Spleen (tissue), 11 donors: ENCODE data around the gene BBOX1. TPM values are rescaled to one million over a fixed set of nuclear protein-coding genes. Genes with fewer than 3 reads are reported as not detected.
"Not testable (repeated sequence)": the region's sequence is repeated elsewhere in the genome, so short reads cannot be mapped to it uniquely, and the experiment has no call there.

Experiments
- DNase-seq: peaks from one replicate; pipeline ENCODE4 v3.0.0-alpha.2; 2020
- H3K27ac ChIP-seq, 8 donors: fragments of 200-600 bp; sonication (generic) in 7 of 8; 1 replicate in 4 of 8; 2 replicates in 4 of 8; pipeline versions ENCODE4 v1.5.0 to v1.8.0; 2016 to 2021; ENCODE audit warnings: inconsistent platforms in 4 of 8, mild to moderate bottlenecking in 4 of 8, moderate library complexity in 1 of 8
- H3K27me3 ChIP-seq, 7 donors: fragments of 200-600 bp; sonication (generic) in 6 of 7; replicated peaks in 1 of 7; 1 replicate in 4 of 7; 2 replicates in 3 of 7; pipeline versions ENCODE4 v1.5.0 to v1.8.0; 2016 to 2021; ENCODE audit warnings: inconsistent platforms in 3 of 7, mild to moderate bottlenecking in 1 of 7
- H3K36me3 ChIP-seq, 6 donors: fragments of 200-600 bp; sonication (generic) in 5 of 6; 1 replicate in 4 of 6; 2 replicates in 2 of 6; pipeline versions ENCODE4 v1.5.0 to v1.8.0; 2016 to 2021; ENCODE audit warnings: inconsistent platforms in 2 of 6
- H3K4me1 ChIP-seq, 6 donors: fragments of 200-600 bp; sonication (generic) in 5 of 6; 1 replicate in 3 of 6; 2 replicates in 3 of 6; pipeline versions ENCODE4 v1.5.0 to v1.8.0; 2016 to 2021; ENCODE audit warnings: inconsistent platforms in 3 of 6
- H3K4me3 ChIP-seq, 8 donors: fragments of 200-600 bp; sonication (generic) in 7 of 8; 1 replicate in 4 of 8; 2 replicates in 4 of 8; pipeline versions ENCODE4 v1.5.0 to v1.8.0; 2016 to 2021; ENCODE audit warnings: inconsistent platforms in 4 of 8, mild to moderate bottlenecking in 4 of 8, moderate library complexity in 2 of 8
- H3K9me3 ChIP-seq, 8 donors: fragments of 200-600 bp; sonication (generic) in 7 of 8; 1 replicate in 4 of 8; 2 replicates in 4 of 8; pipeline versions ENCODE4 v1.5.0 to v1.8.0; 2016 to 2021; ENCODE audit warnings: inconsistent platforms in 4 of 8
- POLR2A ChIP-seq, 3 donors: fragments of 450-650 bp; IDR thresholded peaks; one replicate each; pipeline ENCODE4 v1.5.1; 2017; ENCODE audit warnings: antibody characterized with exemption in 3 of 3, mild to moderate bottlenecking in 1 of 3
- POLR2AphosphoS5 ChIP-seq, 3 donors: sonication (generic); formaldehyde crosslinking; IDR thresholded peaks; one replicate each; pipeline ENCODE4 v1.5.1; 2017; ENCODE audit warnings: antibody characterized with exemption in 3 of 3
- WGBS, 5 donors: extraction: QIAGEN DNeasy Blood & Tissue Kit in 3 of 5; methylation state at CpG; one replicate each; pipeline versions ENCODE4 v1.1.5 to v1.1.7; 2013 to 2018; 5-methylcytosine and 5-hydroxymethylcytosine counted together
- intact Hi-C: fragments of 100-400 bp; cut with DNase I; formaldehyde crosslinking; loops from one replicate; pipeline ENCODE4 v1.15.0; 2023; ENCODE audit warnings: low total_unique reads
- polyA plus RNA-seq, 3 donors: library from polyadenylated mRNA; stranded (reverse); fragments of 200-250 nt; gene quantifications; one replicate each; pipeline ENCODE4 v1.2.1, GENCODE V29; 2013
- total RNA-seq, 7 donors: library from RNA; depleted of rRNA in 3 of 7; stranded (reverse); fragments of >200 nt in 3 of 7; fragmentation: NEBNext Ultra II Directional in 4 of 7; extraction: Animal tissue kit (Norgen Biotek cat#: 25700) in 4 of 7; gene quantifications; one replicate each; pipeline versions ENCODE4 v1.1.0 to v1.2.1, GENCODE V29; 2016 to 2021
- TF ChIP-seq, protein P1 (sequence below), 11 experiments: fragments of 200-600 bp in 7 of 11; fragments of 450-650 bp in 4 of 11; sonication (generic) in 4 of 11; IDR thresholded peaks in 8 of 11; conservative IDR thresholded peaks in 3 of 11; 1 replicate in 7 of 11; 2 replicates in 4 of 11; pipeline versions ENCODE4 v1.4.0 to v1.8.0; 2016 to 2021; ENCODE audit warnings: antibody characterized with exemption in 11 of 11, inconsistent platforms in 4 of 11, mild to moderate bottlenecking in 1 of 11
- donor health status: healthy with polysubstance abuse.
- donor health status: DM: no; HTN: no; CAD: no; lungs with moderate emphysema.
- donor health status: DM: no; HTN: no; CAD: no.
- donor health status: Bipolar disorder and iron deficiency.
- donor health status: healthy.
- donor health status: DM: no; HTN: no; CAD: no.
- donor health status: DM: yes; HTN: yes; CAD: no.

The BBOX1 gene
- total and polyA plus RNA-seq, 10 donors = not detected

GRCh38 chr11:27122001-27122400 lies 81.4 kb downstream of the BBOX1 start:
- intact Hi-C loops = no loop called here
- no peaks in the 10 kb centered on the region for H3K9me3 ChIP-seq
- 60 to 74% (median 64%) methylated on average over 4 of the region's 4 CpGs for WGBS, 5 donors
- peaks cover 0 to 4% (median 0%) of the 10 kb centered on the region in 6 donors for H3K4me1 ChIP-seq
- no peak overlapping the region for H3K27ac ChIP-seq
- H3K4me3 ChIP-seq = no peak overlapping the region
- no peaks in the 10 kb centered on the region for H3K36me3 ChIP-seq
- H3K27me3 ChIP-seq = no peaks in the 10 kb centered on the region
- DNase-seq = no peak
- TF ChIP-seq, protein P1, sequence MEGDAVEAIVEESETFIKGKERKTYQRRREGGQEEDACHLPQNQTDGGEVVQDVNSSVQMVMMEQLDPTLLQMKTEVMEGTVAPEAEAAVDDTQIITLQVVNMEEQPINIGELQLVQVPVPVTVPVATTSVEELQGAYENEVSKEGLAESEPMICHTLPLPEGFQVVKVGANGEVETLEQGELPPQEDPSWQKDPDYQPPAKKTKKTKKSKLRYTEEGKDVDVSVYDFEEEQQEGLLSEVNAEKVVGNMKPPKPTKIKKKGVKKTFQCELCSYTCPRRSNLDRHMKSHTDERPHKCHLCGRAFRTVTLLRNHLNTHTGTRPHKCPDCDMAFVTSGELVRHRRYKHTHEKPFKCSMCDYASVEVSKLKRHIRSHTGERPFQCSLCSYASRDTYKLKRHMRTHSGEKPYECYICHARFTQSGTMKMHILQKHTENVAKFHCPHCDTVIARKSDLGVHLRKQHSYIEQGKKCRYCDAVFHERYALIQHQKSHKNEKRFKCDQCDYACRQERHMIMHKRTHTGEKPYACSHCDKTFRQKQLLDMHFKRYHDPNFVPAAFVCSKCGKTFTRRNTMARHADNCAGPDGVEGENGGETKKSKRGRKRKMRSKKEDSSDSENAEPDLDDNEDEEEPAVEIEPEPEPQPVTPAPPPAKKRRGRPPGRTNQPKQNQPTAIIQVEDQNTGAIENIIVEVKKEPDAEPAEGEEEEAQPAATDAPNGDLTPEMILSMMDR (IDR thresholded peaks at IDR 0.05 in 8 of 11, conservative IDR thresholded peaks at IDR 0.05 in 3 of 11) = no peak
- TF ChIP-seq POLR2A (IDR thresholded peaks at IDR 0.05) = no peak
- no peak for TF ChIP-seq POLR2AphosphoS5 (IDR thresholded peaks at IDR 0.05)

DNA sequence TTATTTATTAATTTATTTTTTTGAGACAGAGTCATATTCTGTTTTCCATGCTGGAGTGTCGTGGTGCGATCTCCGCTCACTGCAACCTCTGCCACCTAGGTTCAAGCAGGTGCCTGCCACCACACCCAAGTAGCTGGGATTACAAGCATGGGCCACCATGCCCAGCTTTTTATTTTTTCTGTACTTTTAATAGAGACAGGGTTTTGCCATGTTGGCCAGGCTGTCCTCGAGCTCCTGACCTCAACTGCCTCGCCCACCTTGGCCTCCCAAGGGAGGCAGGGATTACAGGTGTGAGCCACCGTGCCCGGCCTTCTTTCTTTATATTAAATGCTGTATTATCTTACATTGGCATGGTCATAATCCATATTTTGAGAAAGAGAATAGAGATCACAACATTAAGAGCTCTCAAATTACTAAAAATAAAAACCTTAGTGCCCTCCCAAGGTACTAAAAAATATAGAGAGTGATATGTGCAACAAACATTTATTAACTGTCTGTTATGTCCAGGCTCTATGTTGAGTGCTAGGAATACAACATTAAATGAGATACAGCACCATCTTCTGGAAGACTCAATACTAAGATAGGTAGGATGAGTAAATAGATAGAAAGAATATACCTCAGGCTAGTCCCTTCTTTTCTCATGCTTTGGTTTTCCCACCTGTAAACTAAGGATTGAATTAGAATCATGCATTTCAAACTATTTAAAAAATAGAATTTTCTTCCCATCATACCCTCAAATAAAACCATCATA lies 84.1 kb downstream of the BBOX1 start:
- Histone ChIP-seq H3K4me3 (no peak overlapping the region), H3K9me3 (no peaks in the 10 kb centered on the region), H3K27me3 (no peaks in the 10 kb centered on the region), H3K36me3 (no peaks in the 10 kb centered on the region), H3K27ac (no peak overlapping the region), H3K4me1 (no peaks in the 10 kb centered on the region)
- WGBS, 5 donors = 85 to 92% (median 91%) methylated on average over 7 of the region's 7 CpGs
- DNase-seq = no peak
- no peak for TF ChIP-seq POLR2A (IDR thresholded peaks at IDR 0.05)
- TF ChIP-seq, protein P1 (IDR thresholded peaks at IDR 0.05 in 8 of 11, conservative IDR thresholded peaks at IDR 0.05 in 3 of 11) = no peak
- TF ChIP-seq POLR2AphosphoS5 (IDR thresholded peaks at IDR 0.05) = no peak
- intact Hi-C loops = no loop called here

DNA sequence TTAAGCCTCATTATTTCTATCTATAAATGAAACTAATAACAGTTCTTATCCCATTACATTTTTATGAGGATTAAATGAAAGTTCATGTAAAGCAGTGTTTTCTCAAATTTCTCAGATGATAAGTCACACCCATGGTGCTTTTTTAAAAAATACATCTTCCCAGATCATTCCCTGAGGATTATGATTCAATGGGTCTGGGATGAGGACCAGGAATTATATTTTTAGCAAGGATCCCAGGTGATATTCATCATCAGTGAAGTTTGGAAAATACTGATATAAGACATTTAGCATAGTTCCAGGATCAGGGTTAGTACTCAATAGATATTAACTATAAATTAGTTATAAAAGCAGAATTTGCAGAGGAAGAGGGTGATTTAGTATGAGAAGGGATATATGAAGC lies 89.1 kb downstream of the BBOX1 start:
- no peaks in the 10 kb centered on the region for H3K36me3 ChIP-seq

DNA sequence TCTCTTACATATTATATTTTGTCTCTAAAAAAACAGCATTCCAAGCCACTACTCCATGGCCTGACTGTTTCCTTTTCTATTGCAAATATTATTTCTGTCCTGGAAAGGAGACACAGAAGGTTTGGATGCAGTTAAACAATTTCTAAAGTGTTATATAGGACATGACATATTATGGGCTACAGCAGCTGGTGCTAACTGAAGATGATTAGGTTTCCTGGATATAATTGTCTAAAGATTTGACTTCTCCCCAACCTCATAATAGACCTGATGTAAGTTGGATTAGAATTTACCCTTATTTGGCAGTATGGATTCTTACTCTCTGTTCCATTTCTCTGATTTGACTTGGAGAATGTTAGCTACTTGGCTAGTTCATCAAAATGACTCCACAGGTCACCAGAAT lies 90.2 kb downstream of the BBOX1 start:
- Histone ChIP-seq H3K27ac (no peak overlapping the region), H3K4me3 (no peak overlapping the region), H3K9me3 (peaks cover 0 to 18% (median 13%) of the 10 kb centered on the region in 8 donors), H3K36me3 (no peaks in the 10 kb centered on the region), H3K27me3 (no peaks in the 10 kb centered on the region), H3K4me1 (no peaks in the 10 kb centered on the region)
- DNase-seq = no peak
- TF ChIP-seq POLR2AphosphoS5 (IDR thresholded peaks at IDR 0.05) = no peak
- TF ChIP-seq, protein P1 (IDR thresholded peaks at IDR 0.05 in 8 of 11, conservative IDR thresholded peaks at IDR 0.05 in 3 of 11) = no peak
- TF ChIP-seq POLR2A (IDR thresholded peaks at IDR 0.05) = no peak
- intact Hi-C loops = no loop called here

More for the DNA sequence above, 89.1 kb downstream of the BBOX1 start:
- DNase-seq = no peak
- Histone ChIP-seq H3K27ac (no peak overlapping the region), H3K4me1 (no peaks in the 10 kb centered on the region), H3K27me3 (no peaks in the 10 kb centered on the region), H3K9me3 (peaks cover 0 to 6% (median 2%) of the 10 kb centered on the region in 8 donors), H3K4me3 (no peak overlapping the region)
- TF ChIP-seq POLR2A (IDR thresholded peaks at IDR 0.05) (no peak), POLR2AphosphoS5 (IDR thresholded peaks at IDR 0.05) (no peak)
- TF ChIP-seq, protein P1 (IDR thresholded peaks at IDR 0.05 in 8 of 11, conservative IDR thresholded peaks at IDR 0.05 in 3 of 11) = no peak
- intact Hi-C loops = no loop called here

DNA sequence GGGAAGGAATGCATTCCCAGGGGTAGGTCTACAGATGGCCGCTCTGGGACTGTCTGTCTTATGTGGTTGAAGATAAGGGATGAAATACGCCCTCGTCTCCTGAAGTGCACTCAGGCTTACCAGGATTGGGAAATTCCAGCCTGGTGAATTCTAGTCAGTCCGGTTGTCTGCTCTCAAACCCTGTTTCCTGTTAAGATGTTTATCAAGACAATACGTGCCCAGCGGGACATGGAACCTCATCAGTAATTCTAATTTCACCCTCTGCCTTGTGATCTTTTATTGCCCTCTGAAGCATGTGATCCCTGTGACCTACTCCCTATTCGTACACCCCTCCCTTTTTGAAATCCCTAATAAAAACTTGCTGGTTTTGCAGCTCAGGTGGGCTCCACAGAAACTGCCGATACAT lies 95.3 kb downstream of the BBOX1 start:
- 83 to 93% (median 90%) methylated on average over 8 of the region's 8 CpGs for WGBS, 5 donors
- peaks cover 1 to 38% (median 28%) of the 10 kb centered on the region in 8 donors for H3K9me3 ChIP-seq
- H3K4me3 ChIP-seq, H3K36me3 ChIP-seq, DNase-seq, H3K27me3 ChIP-seq, H3K27ac ChIP-seq, H3K4me1 ChIP-seq, intact Hi-C loops: not testable (repeated sequence)
